NCI-H1417 treated with DMSO at 0.1 percent for 48 hours (cell line): ENCODE results near the gene DISP1.
"Not testable (repeated sequence)": the region's sequence is repeated elsewhere in the genome, so short reads cannot be mapped to it uniquely, and the experiment has no call there.

Experiments used
- DNase-seq: peaks from one replicate; lab custom pipeline; 2025; lab: John Stamatoyannopoulos, UW

DISP1 gene

GRCh38 chr1:222794656-222795474, 20.0 kb upstream of the DISP1 start:
- DNase-seq, result no peak

- DNase-seq, result no peak
Observed at GRCh38 chr1:222798116-222798515, 16.7 kb upstream of the DISP1 start.

- DNase-seq, result no peak
Observed at GRCh38 chr1:222798975-222799374, 15.9 kb upstream of the DISP1 start.

GRCh38 chr1:222801067-222801466, 13.8 kb upstream of the DISP1 start:
- DNase-seq, result no peak

- DNase-seq, result no peak
Observed at GRCh38 chr1:222811671-222812070, 3.2 kb upstream of the DISP1 start.

GRCh38 chr1:222813866-222814535, 838 bp upstream of the DISP1 start:
- no peak for DNase-seq

GRCh38 chr1:222815440-222815765, 564 bp downstream of the DISP1 start:
- DNase-seq, result no peak

- DNase-seq, result no peak
Observed at GRCh38 chr1:222817529-222817928, 2.7 kb downstream of the DISP1 start.

- DNase-seq, result no peak
Observed at GRCh38 chr1:222818171-222818570, 3.3 kb downstream of the DISP1 start.

GRCh38 chr1:222820171-222820712, 5.4 kb downstream of the DISP1 start:
- DNase-seq, result no peak

- no peak for DNase-seq
Observed at GRCh38 chr1:222821239-222821638, 6.4 kb downstream of the DISP1 start.

- DNase-seq, result no peak
Observed at GRCh38 chr1:222823695-222824094, 8.9 kb downstream of the DISP1 start.

GRCh38 chr1:222824641-222825040, 9.8 kb downstream of the DISP1 start:
- no peak for DNase-seq

GRCh38 chr1:222828939-222829338, 14.1 kb downstream of the DISP1 start:
- no peak for DNase-seq

- no peak for DNase-seq
Observed at GRCh38 chr1:222829868-222830267, 15.0 kb downstream of the DISP1 start.

GRCh38 chr1:222833356-222833876, 18.6 kb downstream of the DISP1 start:
- no peak for DNase-seq

GRCh38 chr1:222843469-222844410, 28.9 kb downstream of the DISP1 start:
- no peak for DNase-seq

GRCh38 chr1:222844411-222844779, 29.6 kb downstream of the DISP1 start:
- no peak for DNase-seq

- DNase-seq, result no peak
Observed at GRCh38 chr1:222845763-222846162, 30.9 kb downstream of the DISP1 start.

GRCh38 chr1:222850550-222850949, 35.7 kb downstream of the DISP1 start:
- DNase-seq, result not testable (repeated sequence)

GRCh38 chr1:222852326-222852725, 37.5 kb downstream of the DISP1 start:
- DNase-seq, result no peak

GRCh38 chr1:222861062-222861461, 46.2 kb downstream of the DISP1 start:
- no peak for DNase-seq
